ENCODE results near the gene CTNNA1.
"Not testable (repeated sequence)": the region's sequence is repeated elsewhere in the genome, so short reads cannot be mapped to it uniquely, and the experiment has no call there.

The CTNNA1 gene

GRCh38 chr5:138762110-138762509, 8.9 kb downstream of the CTNNA1 start:
- no peak for TF ChIP-seq CTCF (conservative IDR thresholded peaks at IDR 0.05; ENCODE audit: low read depth, low read length)

GRCh38 chr5:138763037-138763778, 10.0 kb downstream of the CTNNA1 start:
- no peak for TF ChIP-seq CTCF (conservative IDR thresholded peaks at IDR 0.05; ENCODE audit: low read depth, low read length)
- no peak overlapping the region for H3K4me3 ChIP-seq (ENCODE audit: low read length)
- DNase-seq (ENCODE audit: low read depth) = no peak

More at GRCh38 chr5:138762110-138762509, 8.9 kb downstream of the CTNNA1 start:
- DNase-seq (ENCODE audit: low read depth) = no peak
- no peak overlapping the region for H3K4me3 ChIP-seq (ENCODE audit: low read length)

GRCh38 chr5:138770291-138770690, 17.1 kb downstream of the CTNNA1 start:
- no peak for TF ChIP-seq CTCF (conservative IDR thresholded peaks at IDR 0.05; ENCODE audit: low read depth, low read length)
- H3K4me3 ChIP-seq (ENCODE audit: low read length) = no peak overlapping the region
- DNase-seq (ENCODE audit: low read depth) = no peak

GRCh38 chr5:138770977-138771376, 17.8 kb downstream of the CTNNA1 start:
- no peak for DNase-seq (ENCODE audit: low read depth)
- H3K4me3 ChIP-seq (ENCODE audit: low read length) = no peak overlapping the region
- no peak for TF ChIP-seq CTCF (conservative IDR thresholded peaks at IDR 0.05; ENCODE audit: low read depth, low read length)

- no peak for DNase-seq (ENCODE audit: low read depth)
- no peak overlapping the region for H3K4me3 ChIP-seq (ENCODE audit: low read length)
- no peak for TF ChIP-seq CTCF (conservative IDR thresholded peaks at IDR 0.05; ENCODE audit: low read depth, low read length)
Measured at GRCh38 chr5:138772986-138773594, 19.9 kb downstream of the CTNNA1 start.

GRCh38 chr5:138773624-138774023, 20.4 kb downstream of the CTNNA1 start:
- not testable (repeated sequence) for DNase-seq (ENCODE audit: low read depth); H3K4me3 ChIP-seq (ENCODE audit: low read length)

- DNase-seq (ENCODE audit: low read depth) = no peak
- no peak overlapping the region for H3K4me3 ChIP-seq (ENCODE audit: low read length)
- no peak for TF ChIP-seq CTCF (conservative IDR thresholded peaks at IDR 0.05; ENCODE audit: low read depth, low read length)
Measured at GRCh38 chr5:138775034-138775433, 21.8 kb downstream of the CTNNA1 start.

Data from retinal pigment epithelial cell (primary cell).